ENCODE measurements around the gene MYL6B. TPM values are rescaled to one million over a fixed set of nuclear protein-coding genes. Genes with fewer than 3 reads are reported as not detected.
A peak's percentile ranks its signal among the peaks of the same experiment; 100 is the strongest.
"Not testable (repeated sequence)": the region's sequence is repeated elsewhere in the genome, so short reads cannot be mapped to it uniquely, and the experiment has no call there.

MYL6B gene
- total RNA-seq, 2 donors from 2014 or later: 36.1 to 55.1 TPM

DNA sequence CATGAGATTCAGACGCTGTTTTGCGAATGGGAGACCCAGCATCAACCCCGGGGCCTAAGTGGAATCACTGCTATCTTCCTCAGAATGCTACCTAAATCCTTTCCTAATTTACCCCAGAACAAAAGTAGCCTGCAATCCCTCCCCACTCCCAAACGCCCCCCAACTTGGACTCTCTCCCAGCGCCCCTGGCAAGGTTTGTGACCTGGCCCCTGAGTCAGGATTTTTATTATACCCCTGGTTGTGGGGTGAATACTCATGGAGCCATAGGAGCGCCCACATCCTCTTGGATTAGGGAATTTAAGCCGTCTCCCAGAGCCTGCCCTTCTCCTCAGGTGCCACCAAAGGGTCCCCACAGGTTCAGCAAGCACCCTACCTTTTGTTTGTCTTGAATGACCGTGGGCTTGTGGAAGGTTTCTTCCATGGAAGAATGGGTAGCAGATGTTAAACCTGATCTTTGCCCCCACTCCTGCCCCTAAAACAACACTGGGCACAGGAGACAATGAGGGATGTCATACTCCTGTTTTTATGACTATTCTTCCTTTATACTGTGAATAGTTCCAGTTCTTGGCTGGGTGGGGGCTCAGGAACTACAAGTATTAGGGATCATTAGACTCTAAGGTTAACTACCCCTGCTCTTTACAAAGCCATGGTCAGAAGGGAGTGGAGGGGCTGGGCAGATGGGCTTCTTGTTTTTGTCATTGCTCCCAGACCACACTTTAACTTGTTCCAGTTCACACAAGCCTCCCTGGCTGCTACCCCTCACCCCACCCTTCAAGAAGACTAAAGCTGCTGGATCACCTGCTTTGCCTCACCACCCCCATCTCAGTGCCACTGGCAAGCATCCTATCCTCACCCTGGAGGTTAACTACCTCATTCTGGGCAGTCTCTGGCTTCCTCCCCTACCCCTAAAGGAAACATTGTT, 630 bp downstream of the MYL6B start:
- no peaks in the 10 kb centered on the region for H3K36me3 ChIP-seq
- DNase-seq (ENCODE audit: low spot score): no peak
- no peaks in the 10 kb centered on the region for H3K9me3 ChIP-seq
- H3K27me3 ChIP-seq: no peaks in the 10 kb centered on the region
- TF ChIP-seq, protein P1, sequence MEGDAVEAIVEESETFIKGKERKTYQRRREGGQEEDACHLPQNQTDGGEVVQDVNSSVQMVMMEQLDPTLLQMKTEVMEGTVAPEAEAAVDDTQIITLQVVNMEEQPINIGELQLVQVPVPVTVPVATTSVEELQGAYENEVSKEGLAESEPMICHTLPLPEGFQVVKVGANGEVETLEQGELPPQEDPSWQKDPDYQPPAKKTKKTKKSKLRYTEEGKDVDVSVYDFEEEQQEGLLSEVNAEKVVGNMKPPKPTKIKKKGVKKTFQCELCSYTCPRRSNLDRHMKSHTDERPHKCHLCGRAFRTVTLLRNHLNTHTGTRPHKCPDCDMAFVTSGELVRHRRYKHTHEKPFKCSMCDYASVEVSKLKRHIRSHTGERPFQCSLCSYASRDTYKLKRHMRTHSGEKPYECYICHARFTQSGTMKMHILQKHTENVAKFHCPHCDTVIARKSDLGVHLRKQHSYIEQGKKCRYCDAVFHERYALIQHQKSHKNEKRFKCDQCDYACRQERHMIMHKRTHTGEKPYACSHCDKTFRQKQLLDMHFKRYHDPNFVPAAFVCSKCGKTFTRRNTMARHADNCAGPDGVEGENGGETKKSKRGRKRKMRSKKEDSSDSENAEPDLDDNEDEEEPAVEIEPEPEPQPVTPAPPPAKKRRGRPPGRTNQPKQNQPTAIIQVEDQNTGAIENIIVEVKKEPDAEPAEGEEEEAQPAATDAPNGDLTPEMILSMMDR (IDR thresholded peaks at IDR 0.05): no peak
- peaks cover 0 to 22% of the 10 kb centered on the region in 2 donors for H3K4me1 ChIP-seq
- peak overlapping the region; percentile 61 to 68 for H3K4me3 ChIP-seq
- peak overlapping the region; percentile 92 to 94 for H3K27ac ChIP-seq

DNA sequence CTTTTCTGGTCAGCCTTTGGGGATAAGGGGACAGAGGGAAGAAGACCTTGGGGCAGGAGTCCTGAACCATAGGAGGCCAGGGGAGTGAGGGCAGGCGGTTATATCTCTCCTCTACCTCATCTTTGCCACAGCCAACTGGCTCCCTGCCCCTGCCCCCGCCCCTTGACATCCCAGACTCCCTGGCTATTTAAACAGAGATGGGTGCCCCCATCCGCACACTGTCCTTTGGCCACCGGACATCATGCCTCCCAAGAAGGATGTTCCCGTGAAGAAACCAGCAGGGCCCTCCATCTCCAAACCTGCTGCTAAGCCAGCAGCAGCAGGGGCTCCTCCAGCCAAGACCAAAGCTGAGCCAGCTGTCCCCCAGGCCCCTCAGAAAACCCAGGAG, 1.3 kb downstream of the MYL6B start:
- H3K27ac ChIP-seq: no peak overlapping the region
- TF ChIP-seq, protein P1 (IDR thresholded peaks at IDR 0.05): no peak
- no peak for DNase-seq (ENCODE audit: low spot score)
- H3K36me3 ChIP-seq: no peaks in the 10 kb centered on the region
- no peak overlapping the region for H3K4me3 ChIP-seq
- H3K27me3 ChIP-seq: no peaks in the 10 kb centered on the region
- peaks cover 0 to 22% of the 10 kb centered on the region in 2 donors for H3K4me1 ChIP-seq
- H3K9me3 ChIP-seq: no peaks in the 10 kb centered on the region

DNA sequence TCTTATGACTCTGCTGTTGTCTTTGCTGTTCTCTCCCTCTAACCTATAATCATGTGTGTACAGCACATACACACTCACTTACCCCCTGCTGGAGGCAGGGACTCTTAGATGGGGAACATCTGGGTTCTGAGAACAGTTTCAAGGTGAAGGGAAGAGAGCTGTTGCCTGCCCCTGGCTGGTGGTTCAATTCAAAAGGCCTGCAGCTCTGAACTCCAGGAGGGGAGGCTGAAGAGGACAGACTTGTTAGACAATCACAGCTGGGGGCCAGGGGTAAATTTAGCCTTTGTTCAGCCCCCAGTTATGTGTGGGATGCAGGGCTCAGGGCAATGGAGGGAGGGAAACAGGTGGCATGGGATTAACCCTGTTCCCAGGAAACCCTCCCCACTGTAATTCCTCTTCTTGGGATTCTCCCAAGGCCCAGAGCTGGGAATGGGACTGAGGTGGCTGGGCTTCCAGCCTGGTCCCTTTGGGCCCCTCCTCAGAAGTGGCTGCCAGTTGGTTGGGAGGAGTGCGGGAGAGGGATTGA, 1.9 kb downstream of the MYL6B start:
- Histone ChIP-seq H3K36me3 (peaks cover under 1% of the 10 kb centered on the region), H3K9me3 (no peaks in the 10 kb centered on the region), H3K27me3 (no peaks in the 10 kb centered on the region), H3K4me3 (no peak overlapping the region), H3K4me1 (peaks cover 0 to 24% of the 10 kb centered on the region in 2 donors), H3K27ac (no peak overlapping the region)
- no peak for DNase-seq (ENCODE audit: low spot score)
- TF ChIP-seq, protein P1 (IDR thresholded peaks at IDR 0.05): no peak

GRCh38 chr12:56154818-56155217, 2.4 kb downstream of the MYL6B start:
- peaks cover 0 to 29% of the 10 kb centered on the region in 2 donors for H3K4me1 ChIP-seq
- no peak overlapping the region for H3K4me3 ChIP-seq

DNA sequence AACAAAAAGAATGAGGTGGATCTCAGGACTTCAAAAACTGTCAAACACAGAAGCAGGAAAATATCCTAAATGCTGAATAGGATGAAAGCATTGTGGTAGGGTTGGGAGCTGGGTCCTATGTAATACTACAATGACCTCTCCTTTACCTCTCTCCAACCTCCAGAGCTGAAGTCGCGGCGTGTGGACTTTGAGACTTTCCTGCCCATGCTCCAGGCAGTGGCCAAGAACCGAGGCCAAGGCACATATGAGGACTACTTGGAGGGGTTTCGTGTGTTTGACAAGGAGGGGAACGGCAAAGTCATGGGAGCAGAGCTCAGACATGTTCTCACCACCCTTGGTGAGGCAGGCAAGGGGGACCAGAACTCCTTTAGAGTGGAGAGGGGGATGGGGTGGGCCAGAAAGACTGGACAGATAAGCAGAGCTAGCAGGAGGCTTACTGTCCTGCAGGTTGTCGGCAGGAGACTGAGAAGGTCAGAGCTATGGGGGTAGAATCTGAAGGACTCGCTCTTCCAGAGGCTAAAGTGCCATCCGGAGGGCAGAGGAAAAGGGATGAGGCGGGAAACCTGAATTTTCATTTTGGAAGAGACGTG, 3.0 kb downstream of the MYL6B start:
- H3K27ac ChIP-seq: no peak overlapping the region

More at GRCh38 chr12:56154818-56155217, 2.4 kb downstream of the MYL6B start:
- H3K27ac ChIP-seq: no peak overlapping the region
- H3K36me3 ChIP-seq: peaks cover 5% of the 10 kb centered on the region
- no peaks in the 10 kb centered on the region for H3K27me3 ChIP-seq
- H3K9me3 ChIP-seq: no peaks in the 10 kb centered on the region
- TF ChIP-seq, protein P1 (IDR thresholded peaks at IDR 0.05): no peak
- no peak for DNase-seq (ENCODE audit: low spot score)

DNA sequence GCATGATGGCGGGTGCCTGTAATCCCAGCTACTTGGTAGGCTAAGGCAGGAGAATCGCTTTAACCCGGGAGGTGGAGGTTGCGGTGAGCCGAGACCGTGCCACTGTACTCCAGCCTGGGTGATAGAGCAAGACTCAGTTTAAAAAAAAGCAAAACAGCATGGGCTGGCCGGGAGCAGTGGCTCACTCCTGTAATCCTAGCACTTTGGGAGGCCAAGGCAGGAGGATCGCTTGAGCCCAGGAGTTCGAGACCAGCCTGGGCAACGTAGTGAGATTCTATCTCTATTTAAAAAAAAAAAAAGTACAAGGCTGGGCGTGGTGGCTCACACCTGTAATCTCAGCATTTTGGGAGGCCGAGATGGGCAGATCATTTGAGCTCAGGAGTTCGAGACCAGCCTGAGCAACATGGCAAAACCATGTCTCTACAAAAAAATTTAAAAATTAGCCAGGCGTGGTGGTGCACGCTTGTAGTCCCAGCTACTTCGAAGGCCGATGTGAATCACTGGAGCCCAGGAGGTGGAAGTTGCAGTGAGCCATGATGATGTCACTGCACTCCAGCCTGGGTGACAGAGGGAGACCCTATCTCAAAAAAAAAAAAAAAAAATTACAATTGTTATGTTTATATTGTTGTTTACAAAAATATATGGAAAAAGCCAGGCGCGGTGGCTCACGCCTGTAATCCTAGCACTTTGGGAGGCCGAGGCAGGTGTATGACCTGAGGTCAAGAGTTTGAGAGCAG, 4.2 kb downstream of the MYL6B start:
- not testable (repeated sequence) for H3K9me3 ChIP-seq; H3K27me3 ChIP-seq; DNase-seq (ENCODE audit: low spot score)
- Histone ChIP-seq H3K4me3 (peak overlapping the region; percentile 69 to 92), H3K27ac (peak overlapping the region; percentile 96 to 99), H3K4me1 (peaks cover 0 to 42% of the 10 kb centered on the region in 2 donors), H3K36me3 (peaks cover 23% of the 10 kb centered on the region)

More for the DNA sequence above, 3.0 kb downstream of the MYL6B start:
- no peak for DNase-seq (ENCODE audit: low spot score)
- Histone ChIP-seq H3K4me1 (peaks cover 0 to 35% of the 10 kb centered on the region in 2 donors), H3K9me3 (no peaks in the 10 kb centered on the region), H3K36me3 (peaks cover 11% of the 10 kb centered on the region), H3K27me3 (no peaks in the 10 kb centered on the region), H3K4me3 (no peak overlapping the region)
- TF ChIP-seq, protein P1 (IDR thresholded peaks at IDR 0.05): no peak

Measured in right atrium auricular region (tissue), 2 donors.